SK-N-SH treated with all-trans-retinoic acid at 6 μM for 48 hours (cell line): ENCODE measurements around the gene CTNND2.

Source experiments
- ARNTL ChIP-seq: fragments of 450-650 bp; formaldehyde crosslinking; IDR thresholded peaks from 2 replicates; pipeline ENCODE4 v1.5.0; 2020; ENCODE audit warnings: low read depth, mild to moderate bottlenecking, moderate library complexity, borderline replicate concordance
- PPARA ChIP-seq: fragments of 250-450 bp; sonication (Bioruptor Pico); IDR thresholded peaks from 2 replicates; pipeline ENCODE4 v1.5.0; 2020; ENCODE audit warnings: mild to moderate bottlenecking, borderline replicate concordance
- RARB ChIP-seq: fragments of 250-450 bp; sonication (Bioruptor Pico); IDR thresholded peaks from 2 replicates; pipeline ENCODE4 v1.8.0; 2021; ENCODE audit warnings: mild to moderate bottlenecking, moderate library complexity
- ZFP3 ChIP-seq: fragments of 250-450 bp; sonication (Bioruptor Pico); IDR thresholded peaks from 2 replicates; pipeline ENCODE4 v1.5.0; 2020; ENCODE audit warnings: mild to moderate bottlenecking, moderate library complexity
- ZNF8 ChIP-seq: fragments of 450-650 bp; formaldehyde crosslinking; IDR thresholded peaks from 2 replicates; pipeline ENCODE4 v1.5.0; 2020; ENCODE audit warnings: mild to moderate bottlenecking, moderate library complexity
- TF ChIP-seq, protein P1 (sequence below): fragments of 250-450 bp; sonication (Bioruptor Pico); IDR thresholded peaks from 2 replicates; pipeline ENCODE4 v1.5.1; 2021; ENCODE audit warnings: mild to moderate bottlenecking, moderate library complexity
- TF ChIP-seq, protein P2 (sequence below): fragments of 250-450 bp; sonication (Bioruptor Pico); IDR thresholded peaks from 2 replicates; pipeline ENCODE4 v1.5.1; 2020; ENCODE audit warnings: low read depth, mild to moderate bottlenecking, moderate library complexity
- TF ChIP-seq, protein P3 (sequence below): fragments of 250-450 bp; sonication (Bioruptor Pico); IDR thresholded peaks from 2 replicates; pipeline ENCODE4 v1.8.0; 2020; ENCODE audit warnings: mild to moderate bottlenecking, moderate library complexity, borderline replicate concordance

DNA sequence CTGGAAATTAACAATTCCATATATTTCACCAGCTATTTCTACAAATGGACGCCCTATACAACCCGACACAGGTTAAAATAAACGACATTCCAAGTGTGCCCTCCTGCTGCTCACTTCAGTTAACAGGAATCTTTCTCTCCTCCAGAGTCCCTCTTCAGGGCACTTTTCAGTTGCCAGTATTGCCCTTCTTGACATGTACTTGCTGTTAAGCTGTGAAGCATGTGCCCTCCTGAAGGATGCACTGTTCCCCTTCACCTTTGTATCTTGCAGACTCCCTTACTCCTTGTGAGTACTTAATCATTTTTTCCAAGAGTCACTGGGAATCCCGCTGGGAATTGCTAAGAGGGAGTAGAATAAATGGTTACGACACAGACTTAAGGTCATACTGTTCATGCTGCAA, 364.1 kb downstream of the CTNND2 start:
- TF ChIP-seq, protein P1, sequence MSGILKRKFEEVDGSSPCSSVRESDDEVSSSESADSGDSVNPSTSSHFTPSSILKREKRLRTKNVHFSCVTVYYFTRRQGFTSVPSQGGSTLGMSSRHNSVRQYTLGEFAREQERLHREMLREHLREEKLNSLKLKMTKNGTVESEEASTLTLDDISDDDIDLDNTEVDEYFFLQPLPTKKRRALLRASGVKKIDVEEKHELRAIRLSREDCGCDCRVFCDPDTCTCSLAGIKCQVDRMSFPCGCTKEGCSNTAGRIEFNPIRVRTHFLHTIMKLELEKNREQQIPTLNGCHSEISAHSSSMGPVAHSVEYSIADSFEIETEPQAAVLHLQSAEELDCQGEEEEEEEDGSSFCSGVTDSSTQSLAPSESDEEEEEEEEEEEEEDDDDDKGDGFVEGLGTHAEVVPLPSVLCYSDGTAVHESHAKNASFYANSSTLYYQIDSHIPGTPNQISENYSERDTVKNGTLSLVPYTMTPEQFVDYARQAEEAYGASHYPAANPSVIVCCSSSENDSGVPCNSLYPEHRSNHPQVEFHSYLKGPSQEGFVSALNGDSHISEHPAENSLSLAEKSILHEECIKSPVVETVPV = no peak
- no peak for TF ChIP-seq RARB (CRISPR knock-in tag)
- TF ChIP-seq ARNTL (CRISPR knock-in tag) = no peak
- no peak for TF ChIP-seq PPARA
- TF ChIP-seq ZFP3 (CRISPR knock-in tag) = no peak
- TF ChIP-seq, protein P2, sequence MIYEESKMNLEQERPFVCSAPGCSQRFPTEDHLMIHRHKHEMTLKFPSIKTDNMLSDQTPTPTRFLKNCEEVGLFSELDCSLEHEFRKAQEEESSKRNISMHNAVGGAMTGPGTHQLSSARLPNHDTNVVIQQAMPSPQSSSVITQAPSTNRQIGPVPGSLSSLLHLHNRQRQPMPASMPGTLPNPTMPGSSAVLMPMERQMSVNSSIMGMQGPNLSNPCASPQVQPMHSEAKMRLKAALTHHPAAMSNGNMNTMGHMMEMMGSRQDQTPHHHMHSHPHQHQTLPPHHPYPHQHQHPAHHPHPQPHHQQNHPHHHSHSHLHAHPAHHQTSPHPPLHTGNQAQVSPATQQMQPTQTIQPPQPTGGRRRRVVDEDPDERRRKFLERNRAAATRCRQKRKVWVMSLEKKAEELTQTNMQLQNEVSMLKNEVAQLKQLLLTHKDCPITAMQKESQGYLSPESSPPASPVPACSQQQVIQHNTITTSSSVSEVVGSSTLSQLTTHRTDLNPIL = no peak
- no peak for TF ChIP-seq ZNF8 (CRISPR knock-in tag)
- TF ChIP-seq, protein P3, sequence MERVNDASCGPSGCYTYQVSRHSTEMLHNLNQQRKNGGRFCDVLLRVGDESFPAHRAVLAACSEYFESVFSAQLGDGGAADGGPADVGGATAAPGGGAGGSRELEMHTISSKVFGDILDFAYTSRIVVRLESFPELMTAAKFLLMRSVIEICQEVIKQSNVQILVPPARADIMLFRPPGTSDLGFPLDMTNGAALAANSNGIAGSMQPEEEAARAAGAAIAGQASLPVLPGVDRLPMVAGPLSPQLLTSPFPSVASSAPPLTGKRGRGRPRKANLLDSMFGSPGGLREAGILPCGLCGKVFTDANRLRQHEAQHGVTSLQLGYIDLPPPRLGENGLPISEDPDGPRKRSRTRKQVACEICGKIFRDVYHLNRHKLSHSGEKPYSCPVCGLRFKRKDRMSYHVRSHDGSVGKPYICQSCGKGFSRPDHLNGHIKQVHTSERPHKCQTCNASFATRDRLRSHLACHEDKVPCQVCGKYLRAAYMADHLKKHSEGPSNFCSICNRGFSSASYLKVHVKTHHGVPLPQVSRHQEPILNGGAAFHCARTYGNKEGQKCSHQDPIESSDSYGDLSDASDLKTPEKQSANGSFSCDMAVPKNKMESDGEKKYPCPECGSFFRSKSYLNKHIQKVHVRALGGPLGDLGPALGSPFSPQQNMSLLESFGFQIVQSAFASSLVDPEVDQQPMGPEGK (CRISPR knock-in tag) = no peak
